Upper lobe of right lung (tissue), 1 donor: Measurements from ENCODE around the gene GPR101. TPM values are rescaled to one million over a fixed set of nuclear protein-coding genes. Genes with fewer than 3 reads are reported as not detected.

Source experiments
- ATAC-seq: fragments of 200-7000 bp; cut with Tn5 transposase; one replicate; pipeline ENCODE4 v1.9.1; 2020; ENCODE audit warnings: mild to moderate bottlenecking, moderate library complexity
- DNase-seq: peaks from one replicate; pipeline ENCODE4 v3.0.0-alpha.2; 2020
- H3K27ac ChIP-seq: fragments of 200-600 bp; one replicate; pipeline ENCODE4 v1.8.0; 2022
- H3K27me3 ChIP-seq: fragments of 200-600 bp; one replicate; pipeline ENCODE4 v1.8.0; 2022; ENCODE audit warnings: mild to moderate bottlenecking
- H3K36me3 ChIP-seq: fragments of 200-600 bp; one replicate; pipeline ENCODE4 v1.8.0; 2022
- H3K4me1 ChIP-seq: fragments of 200-600 bp; one replicate; pipeline ENCODE4 v1.8.0; 2022
- H3K4me3 ChIP-seq: fragments of 200-600 bp; one replicate; pipeline ENCODE4 v1.8.0; 2022; ENCODE audit warnings: mild to moderate bottlenecking
- H3K9me3 ChIP-seq: fragments of 200-600 bp; one replicate; pipeline ENCODE4 v1.8.0; 2022
- intact Hi-C: fragments of 100-400 bp; cut with DNase I; formaldehyde crosslinking; loops from one replicate; pipeline ENCODE4 v1.11.0; 2022
- total RNA-seq: library from RNA; stranded (reverse); fragmentation: NEBNext Ultra II Directional; extraction: Animal tissue kit (Norgen Biotek cat#: 25700); gene quantifications from one replicate; pipeline ENCODE4 v1.2.1, GENCODE V29; 2021
- TF ChIP-seq, protein P1 (sequence below): fragments of 200-600 bp; IDR thresholded peaks from one replicate; pipeline ENCODE4 v1.8.0; 2022; ENCODE audit warnings: antibody characterized with exemption
- donor health status: DM: no; HTN: yes; CAD: no; lungs with severe emphysema.

GPR101 gene
- total RNA-seq, 1 donor from 2014 or later, result not detected

DNA sequence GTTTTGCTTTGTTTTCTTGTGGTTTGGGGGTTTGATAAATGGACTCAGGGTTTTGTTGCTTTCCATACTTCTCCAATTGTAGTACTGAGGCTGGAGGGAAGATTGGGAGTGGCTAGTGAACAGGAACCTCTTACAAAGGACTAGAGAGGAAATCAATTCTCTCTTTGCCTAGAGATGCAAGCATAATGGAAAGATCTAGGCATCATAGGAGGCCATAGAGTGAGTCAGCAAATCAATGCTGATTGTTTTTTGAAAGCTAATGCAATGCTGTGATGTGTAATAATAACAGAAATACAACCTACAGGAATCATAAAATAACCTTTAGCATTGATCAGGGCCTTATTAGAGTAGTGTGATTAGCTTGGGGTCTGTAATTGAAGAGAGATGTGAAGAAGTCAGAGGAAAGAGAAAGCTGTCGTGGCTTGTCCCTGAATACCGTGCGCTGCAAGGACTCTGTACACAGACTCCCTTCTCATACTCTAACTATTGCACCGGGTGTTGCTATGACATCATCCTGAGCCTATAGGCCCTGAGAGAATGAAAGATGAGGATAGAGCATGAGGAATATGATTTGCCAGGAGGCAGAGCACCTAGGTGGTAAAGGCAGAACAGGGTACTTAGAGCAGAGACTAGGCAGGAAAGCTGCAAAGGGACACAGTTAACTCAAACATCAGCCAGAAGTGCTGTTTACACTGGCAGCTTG, 29.3 kb upstream of the GPR101 start:
- intact Hi-C loops, result no loop called here
- H3K27ac ChIP-seq, result no peak overlapping the region
- no peak for DNase-seq
- no peaks in the 10 kb centered on the region for H3K27me3 ChIP-seq
- H3K36me3 ChIP-seq, result no peaks in the 10 kb centered on the region
- H3K4me3 ChIP-seq, result no peak overlapping the region
- ATAC-seq, result no peak
- H3K9me3 ChIP-seq, result no peaks in the 10 kb centered on the region
- TF ChIP-seq, protein P1, sequence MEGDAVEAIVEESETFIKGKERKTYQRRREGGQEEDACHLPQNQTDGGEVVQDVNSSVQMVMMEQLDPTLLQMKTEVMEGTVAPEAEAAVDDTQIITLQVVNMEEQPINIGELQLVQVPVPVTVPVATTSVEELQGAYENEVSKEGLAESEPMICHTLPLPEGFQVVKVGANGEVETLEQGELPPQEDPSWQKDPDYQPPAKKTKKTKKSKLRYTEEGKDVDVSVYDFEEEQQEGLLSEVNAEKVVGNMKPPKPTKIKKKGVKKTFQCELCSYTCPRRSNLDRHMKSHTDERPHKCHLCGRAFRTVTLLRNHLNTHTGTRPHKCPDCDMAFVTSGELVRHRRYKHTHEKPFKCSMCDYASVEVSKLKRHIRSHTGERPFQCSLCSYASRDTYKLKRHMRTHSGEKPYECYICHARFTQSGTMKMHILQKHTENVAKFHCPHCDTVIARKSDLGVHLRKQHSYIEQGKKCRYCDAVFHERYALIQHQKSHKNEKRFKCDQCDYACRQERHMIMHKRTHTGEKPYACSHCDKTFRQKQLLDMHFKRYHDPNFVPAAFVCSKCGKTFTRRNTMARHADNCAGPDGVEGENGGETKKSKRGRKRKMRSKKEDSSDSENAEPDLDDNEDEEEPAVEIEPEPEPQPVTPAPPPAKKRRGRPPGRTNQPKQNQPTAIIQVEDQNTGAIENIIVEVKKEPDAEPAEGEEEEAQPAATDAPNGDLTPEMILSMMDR, result no peak
- no peaks in the 10 kb centered on the region for H3K4me1 ChIP-seq

GRCh38 chrX:137058339-137059127, 24.7 kb upstream of the GPR101 start:
- DNase-seq, result no peak
- no peaks in the 10 kb centered on the region for H3K4me1 ChIP-seq
- TF ChIP-seq, protein P1, result no peak
- no peaks in the 10 kb centered on the region for H3K9me3 ChIP-seq
- H3K27ac ChIP-seq, result no peak overlapping the region
- intact Hi-C loops, result no loop called here
- no peaks in the 10 kb centered on the region for H3K27me3 ChIP-seq
- no peak for ATAC-seq
- H3K36me3 ChIP-seq, result no peaks in the 10 kb centered on the region
- H3K4me3 ChIP-seq, result no peak overlapping the region

- TF ChIP-seq, protein P1, result no peak
- no peak for ATAC-seq
- Histone ChIP-seq H3K4me3 (peak overlapping the region; percentile 40), H3K27me3 (no peaks in the 10 kb centered on the region), H3K9me3 (no peaks in the 10 kb centered on the region), H3K36me3 (no peaks in the 10 kb centered on the region), H3K4me1 (no peaks in the 10 kb centered on the region), H3K27ac (no peak overlapping the region)
- intact Hi-C loops, result no loop called here
- DNase-seq, result no peak
These were observed 18.9 kb upstream of the GPR101 start for GRCh38 chrX:137052643-137053235.

- TF ChIP-seq, protein P1, result peak; percentile 79
- peak overlapping the region; percentile 40 for H3K4me3 ChIP-seq
- intact Hi-C loops, result no loop called here
- no peaks in the 10 kb centered on the region for H3K27me3 ChIP-seq
- H3K36me3 ChIP-seq, result no peaks in the 10 kb centered on the region
- H3K4me1 ChIP-seq, result no peaks in the 10 kb centered on the region
- no peak overlapping the region for H3K27ac ChIP-seq
- ATAC-seq (peak; percentile 98), DNase-seq (peak; percentile 79)
- no peaks in the 10 kb centered on the region for H3K9me3 ChIP-seq
These were observed 18.3 kb upstream of the GPR101 start for GRCh38 chrX:137051978-137052642.

DNA sequence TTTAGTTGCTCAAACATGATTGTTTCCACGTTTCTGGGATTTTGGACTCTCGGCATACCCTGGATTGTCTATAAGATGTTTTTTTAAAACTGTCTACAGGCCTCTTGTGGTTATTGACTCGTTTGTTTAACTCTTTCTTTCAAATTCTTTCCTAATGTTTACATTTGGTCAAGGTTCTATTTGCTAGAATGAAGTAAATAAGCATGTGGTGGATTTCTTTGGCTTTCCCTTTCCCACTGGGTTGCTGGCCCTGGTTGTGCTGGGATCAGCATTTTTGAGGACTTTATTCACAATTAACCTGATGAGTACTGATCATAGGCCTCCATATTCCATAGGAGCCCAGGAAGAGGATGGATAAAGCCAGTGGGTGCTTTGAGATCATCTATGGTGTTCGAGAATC, 11.1 kb upstream of the GPR101 start:
- no peak overlapping the region for H3K27ac ChIP-seq
- no peaks in the 10 kb centered on the region for H3K36me3 ChIP-seq
- H3K4me3 ChIP-seq, result no peak overlapping the region
- intact Hi-C loops, result no loop called here
- no peak for DNase-seq
- no peak for ATAC-seq
- no peaks in the 10 kb centered on the region for H3K4me1 ChIP-seq
- TF ChIP-seq, protein P1, result no peak
- H3K9me3 ChIP-seq, result no peaks in the 10 kb centered on the region
- H3K27me3 ChIP-seq, result no peaks in the 10 kb centered on the region
